HS-27A (cell line): ENCODE data around the gene MTERF4.
"Not testable (repeated sequence)": the region's sequence is repeated elsewhere in the genome, so short reads cannot be mapped to it uniquely, and the experiment has no call there.

Experiments used
- DNase-seq: peaks from one replicate; pipeline ENCODE4 v3.0.0-alpha.2; 2012; ENCODE audit warnings: low read depth, missing footprints

The MTERF4 gene

DNA sequence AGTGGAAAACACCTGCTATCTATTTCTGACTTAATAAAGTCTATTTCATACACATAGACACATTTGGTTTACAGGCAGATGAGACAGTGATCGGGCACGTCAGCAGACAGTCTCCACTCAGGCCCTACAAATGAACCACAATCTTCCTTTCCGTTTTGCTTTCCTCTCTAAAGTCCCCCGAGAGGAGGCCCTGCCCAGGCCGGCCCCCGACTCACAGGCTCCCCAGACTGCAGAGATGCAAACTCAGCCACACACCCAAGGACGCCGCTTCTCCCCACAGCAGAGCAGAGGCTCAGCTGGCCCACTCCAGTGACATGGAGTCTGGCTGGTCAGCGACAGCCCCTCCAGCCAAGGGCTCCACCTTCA is 9.3 kb upstream of the MTERF4 start:
- DNase-seq, result no peak

DNA sequence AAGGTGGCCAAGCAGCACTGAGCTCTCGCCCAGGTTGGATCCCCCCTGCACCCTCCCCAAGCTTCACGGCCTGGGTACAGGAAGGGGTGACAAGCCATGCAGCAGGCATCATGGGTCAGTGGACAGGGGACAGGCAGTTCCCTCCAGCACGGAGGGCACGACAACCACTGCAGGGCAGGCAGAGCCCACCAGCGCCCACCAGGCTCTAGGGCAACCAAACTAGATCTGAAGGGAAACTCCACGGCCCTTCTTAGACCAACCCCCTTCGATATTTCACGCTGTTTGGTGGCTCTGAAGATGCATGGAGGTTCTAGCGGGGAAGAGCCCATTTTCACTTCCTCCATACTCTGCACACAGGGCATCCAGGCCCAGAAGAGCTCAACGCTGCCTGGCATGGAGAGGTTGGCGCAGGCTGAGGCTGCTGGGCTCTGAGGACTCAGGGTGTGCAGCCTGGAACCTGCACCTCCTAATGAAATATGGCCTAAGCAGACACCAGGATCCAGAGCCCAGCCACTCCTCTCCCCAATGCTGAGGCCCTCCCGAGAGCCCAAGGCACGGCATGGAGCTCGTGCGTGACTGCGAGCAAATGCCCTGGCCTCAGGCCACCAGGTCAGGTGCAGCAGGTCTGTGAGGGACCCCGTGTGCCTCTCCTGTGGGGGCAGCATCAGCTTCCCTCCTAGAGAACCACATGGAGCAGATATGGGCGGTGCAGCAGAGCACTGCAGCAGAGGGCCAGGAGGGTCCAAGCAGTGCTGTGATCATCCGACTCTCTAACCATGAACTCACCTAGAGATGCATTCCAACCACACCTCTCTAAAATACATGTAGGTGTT is 8.7 kb upstream of the MTERF4 start:
- DNase-seq, result no peak

- no peak for DNase-seq
These were observed 8.1 kb upstream of the MTERF4 start for GRCh38 chr2:241110089-241110606.

GRCh38 chr2:241109210-241110088 is 7.4 kb upstream of the MTERF4 start:
- no peak for DNase-seq

DNA sequence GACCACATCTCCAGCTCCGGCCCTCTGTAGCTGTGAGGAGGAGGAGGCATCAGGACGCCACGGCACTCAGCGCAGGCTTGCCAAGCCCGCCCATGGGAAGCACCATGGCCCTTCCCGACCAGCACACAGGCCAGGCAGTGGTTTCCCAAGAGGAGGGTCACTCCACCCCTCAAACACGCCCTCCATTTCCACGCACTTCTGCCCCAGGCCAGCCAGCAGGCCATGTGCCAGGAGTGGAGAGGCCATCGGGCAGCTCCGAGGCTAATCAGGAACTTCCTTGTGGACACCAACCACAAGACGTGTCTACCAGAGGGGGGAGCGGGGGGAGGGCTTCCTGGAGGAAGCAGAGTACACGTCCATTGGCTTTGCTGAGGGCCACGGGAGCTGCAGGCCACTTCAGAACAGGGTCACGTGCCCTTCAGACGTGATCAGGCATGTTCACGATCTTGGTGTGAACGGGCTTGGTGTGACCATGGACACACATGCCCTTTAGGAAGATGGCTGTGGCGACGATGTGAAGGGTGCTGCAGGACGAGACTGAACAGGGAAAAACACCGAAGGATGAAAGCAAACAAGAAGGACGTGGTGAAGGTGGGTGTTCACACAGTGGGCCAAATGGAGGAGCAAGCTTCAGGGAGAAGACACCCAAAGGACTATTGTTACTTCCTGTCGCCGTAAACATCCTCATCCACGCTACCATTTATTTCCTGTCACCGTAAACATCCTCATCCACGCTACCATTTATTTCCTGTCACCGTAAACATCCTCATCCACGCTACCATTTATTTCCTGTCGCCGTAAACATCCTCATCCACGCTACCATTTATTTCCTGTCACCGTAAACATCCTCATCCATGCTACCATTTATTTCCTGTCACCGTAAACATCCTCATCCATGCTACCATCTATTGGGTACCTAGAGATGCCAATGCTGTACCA is 6.5 kb upstream of the MTERF4 start:
- no peak for DNase-seq

GRCh38 chr2:241107031-241107783 is 5.1 kb upstream of the MTERF4 start:
- DNase-seq, result no peak

DNA sequence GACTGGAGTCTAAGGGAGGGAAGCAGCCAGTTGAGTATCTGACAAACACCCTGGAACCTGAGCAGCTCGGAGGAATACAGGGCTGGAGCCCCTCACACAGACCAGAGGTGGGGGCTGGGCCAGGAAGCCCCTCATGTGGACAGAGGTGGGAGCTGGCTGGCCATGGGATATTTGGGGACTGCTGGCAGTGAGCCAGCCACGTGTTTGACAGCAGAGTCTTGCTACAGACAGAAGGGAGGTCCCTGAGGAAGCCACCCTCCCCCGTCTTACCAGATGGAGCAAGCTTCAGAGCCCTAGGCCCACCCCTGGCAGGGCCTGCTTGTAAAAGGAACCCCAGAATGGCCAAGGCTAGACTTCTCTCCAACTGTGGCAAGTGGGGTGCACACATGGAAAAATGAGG is 3.6 kb upstream of the MTERF4 start:
- no peak for DNase-seq

GRCh38 chr2:241104611-241105010 is 2.5 kb upstream of the MTERF4 start:
- DNase-seq, result not testable (repeated sequence)

- no peak for DNase-seq
These were observed 1.1 kb upstream of the MTERF4 start for GRCh38 chr2:241103176-241103595.

GRCh38 chr2:241099246-241099645 is 2.8 kb downstream of the MTERF4 start:
- DNase-seq, result no peak

DNA sequence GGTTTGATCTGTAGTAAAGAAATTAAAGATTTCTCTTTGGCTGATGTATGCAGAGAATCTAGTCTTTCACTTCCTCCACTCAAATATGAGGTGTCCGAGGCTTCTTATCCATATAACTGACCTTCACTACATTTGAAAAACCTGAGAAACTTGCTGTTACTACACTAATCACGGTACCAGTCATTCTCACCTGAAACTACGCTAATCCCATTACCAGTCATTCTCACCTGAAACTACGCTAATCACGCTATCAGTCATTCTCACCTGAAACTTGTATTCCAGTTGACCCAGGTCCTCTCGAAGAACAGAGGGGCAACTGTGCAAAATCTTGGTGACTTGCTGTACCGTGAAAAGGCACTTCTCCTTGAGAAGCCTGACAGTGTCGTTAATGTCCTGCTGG is 5.1 kb downstream of the MTERF4 start:
- DNase-seq, result no peak

GRCh38 chr2:241095594-241096290 is 6.3 kb downstream of the MTERF4 start:
- DNase-seq, result no peak

GRCh38 chr2:241094924-241095420 is 7.1 kb downstream of the MTERF4 start:
- no peak for DNase-seq

DNA sequence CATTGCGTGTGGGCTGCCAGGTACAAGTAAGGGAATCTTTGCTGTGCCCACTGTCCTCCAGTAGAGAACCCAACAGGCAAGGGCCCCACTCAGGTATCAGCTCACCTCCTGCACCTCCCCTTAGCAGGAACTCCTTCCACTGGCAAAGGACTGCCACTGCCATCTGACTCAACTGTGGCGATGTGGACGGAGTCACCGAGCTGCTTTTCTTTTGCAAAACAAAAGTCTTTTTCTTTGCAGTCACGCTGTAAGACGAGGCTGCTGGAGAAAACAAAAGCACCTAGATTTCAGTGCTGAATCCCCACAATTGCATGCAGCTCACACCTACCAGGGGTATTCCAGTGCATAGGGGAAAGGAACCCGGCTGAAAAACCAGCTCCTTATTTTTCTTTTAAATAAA is 7.9 kb downstream of the MTERF4 start:
- DNase-seq, result no peak

DNA sequence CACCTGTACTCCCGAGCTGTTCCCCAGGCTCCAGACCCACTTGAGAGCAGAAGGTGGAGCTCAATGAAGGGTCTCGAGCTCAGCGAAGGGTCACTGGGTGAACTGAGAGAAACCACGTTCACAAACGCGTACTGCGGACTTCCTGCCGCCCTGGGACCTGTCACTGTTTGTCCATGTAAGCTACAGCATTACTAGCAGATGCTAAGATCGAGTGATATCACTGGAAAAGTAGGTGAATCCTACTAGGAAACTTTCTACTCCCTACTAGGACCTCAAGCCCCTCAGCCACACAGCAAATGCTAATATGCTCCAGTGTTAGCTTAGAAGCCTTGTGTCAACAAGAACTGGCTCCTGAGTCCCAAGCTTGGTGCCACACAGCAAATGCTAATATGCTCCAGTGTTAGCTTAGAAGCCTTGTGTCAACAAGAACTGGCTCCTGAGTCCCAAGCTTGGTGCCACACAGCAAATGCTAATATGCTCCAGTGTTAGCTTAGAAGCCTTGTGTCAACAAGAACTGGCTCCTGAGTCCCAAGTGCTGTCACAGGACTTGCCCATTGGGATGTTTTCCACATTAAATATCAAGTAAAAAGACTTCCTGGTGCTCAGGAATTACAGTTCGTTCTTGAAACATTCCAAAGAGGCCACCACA is 8.8 kb downstream of the MTERF4 start:
- DNase-seq, result not testable (repeated sequence)

DNA sequence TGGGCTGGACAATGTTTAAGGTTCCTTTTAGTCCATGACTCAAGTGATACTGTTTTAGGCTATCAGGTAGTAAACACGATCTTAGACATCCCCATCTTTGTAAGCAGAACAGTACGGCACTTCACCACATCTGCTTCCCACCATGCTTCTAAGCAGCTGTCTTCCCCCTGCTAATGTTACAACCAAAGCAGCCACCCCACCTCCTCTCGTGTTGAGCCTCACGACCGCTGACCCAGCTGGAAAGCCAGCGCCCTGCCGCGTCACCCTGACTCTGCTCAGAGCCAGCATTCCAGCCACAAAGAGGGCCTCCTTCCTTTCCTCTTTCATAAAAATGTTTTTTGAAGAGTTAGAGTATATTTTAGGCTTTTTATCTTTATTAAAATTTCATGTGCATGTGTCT is 9.4 kb downstream of the MTERF4 start:
- no peak for DNase-seq

GRCh38 chr2:241091734-241092445 is 10.2 kb downstream of the MTERF4 start:
- no peak for DNase-seq

DNA sequence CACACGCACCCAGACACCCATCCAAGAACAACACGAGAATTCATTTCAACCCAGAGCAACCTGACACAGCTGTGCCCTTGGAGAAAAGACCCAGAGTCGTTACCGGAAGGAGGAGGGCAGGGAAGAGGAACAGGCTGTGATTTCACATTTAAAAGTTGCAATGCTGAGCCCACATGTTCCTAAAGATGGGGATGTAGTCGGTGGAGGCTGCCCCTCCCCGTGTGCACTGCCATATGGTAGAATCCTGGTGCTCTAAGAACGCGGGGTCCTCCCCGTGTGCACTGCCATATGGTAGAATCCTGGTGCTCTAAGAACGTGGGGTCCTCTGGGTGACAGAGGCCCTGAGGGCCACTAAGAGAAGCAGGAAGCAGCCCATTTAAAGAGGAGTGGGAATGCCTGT is 10.9 kb downstream of the MTERF4 start:
- DNase-seq, result no peak
